Activated B cell treated with CpG ODN at 0.5 μM for 24 hours (primary cell): Measurements from ENCODE around the gene GRIK1. TPM values are rescaled to one million over a fixed set of nuclear protein-coding genes. Genes with fewer than 3 reads are reported as not detected.

Experiments
- ATAC-seq: fragments of 200-7000 bp; cut with Tn5 transposase; one replicate; pipeline ENCODE4 v1.10.0; 2021; ENCODE audit warnings: low read depth, mild to moderate bottlenecking, moderate library complexity
- CTCF ChIA-PET: fragments of 350-600 bp; sonication (Branson Sonifier 250); formaldehyde crosslinking; loops from one replicate; lab custom pipeline; 2021; ENCODE audit warnings: antibody characterized with exemption; lab: Charles Lee
- POLR2A ChIA-PET: fragments of 350-600 bp; sonication (Branson Sonifier 250); formaldehyde crosslinking; loops from one replicate; lab custom pipeline; 2021; ENCODE audit warnings: antibody characterized with exemption; lab: Charles Lee
- DNase-seq: peaks from one replicate; pipeline ENCODE4 v3.0.0; 2022
- H3K27ac Mint-ChIP-seq: one replicate; pipeline ENCODE4 v1.8.0; 2020; ENCODE audit warnings: mixed read lengths
- H3K27me3 Mint-ChIP-seq: one replicate; pipeline ENCODE4 v1.8.0; 2021; ENCODE audit warnings: mixed read lengths
- H3K36me3 Mint-ChIP-seq: one replicate; pipeline ENCODE4 v1.8.0; 2021; ENCODE audit warnings: low read depth, mixed read lengths
- H3K4me1 Mint-ChIP-seq: one replicate; pipeline ENCODE4 v1.8.0; 2021; ENCODE audit warnings: mixed read lengths
- H3K4me3 Mint-ChIP-seq: one replicate; pipeline ENCODE4 v1.8.0; 2020; ENCODE audit warnings: mild to moderate bottlenecking, mixed read lengths
- H3K9me3 Mint-ChIP-seq: one replicate; pipeline ENCODE4 v1.8.0; 2020; ENCODE audit warnings: mixed read lengths
- CTCF ChIP-seq: fragments of 200-600 bp; IDR thresholded peaks from one replicate; pipeline ENCODE4 v1.8.0; 2022; ENCODE audit warnings: antibody characterized with exemption, mild to moderate bottlenecking
- intact Hi-C: fragments of 100-400 bp; cut with micrococcal nuclease; formaldehyde crosslinking; loops from one replicate; pipeline ENCODE4 v1.15.1; 2024
- total RNA-seq: library from RNA; stranded (reverse); gene quantifications from 2 replicates; pipeline ENCODE4 v1.2.3, GENCODE V29; 2022

The GRIK1 gene
- total RNA-seq, 1 donor from 2014 or later, result not detected

- no peak for ATAC-seq
- CTCF ChIA-PET, result no interaction called here
- no peaks in the 10 kb centered on the region for H3K27me3 Mint-ChIP-seq
- no peak overlapping the region for H3K27ac Mint-ChIP-seq
- TF ChIP-seq CTCF, result no peak
- DNase-seq, result no peak
- no peak overlapping the region for H3K4me3 Mint-ChIP-seq
- intact Hi-C loops, result no loop called here
- H3K36me3 Mint-ChIP-seq, result no peaks in the 10 kb centered on the region
- peaks cover 11% of the 10 kb centered on the region for H3K9me3 Mint-ChIP-seq
- H3K4me1 Mint-ChIP-seq, result no peaks in the 10 kb centered on the region
- POLR2A ChIA-PET, result no interaction called here
These were observed 35.2 kb downstream of the GRIK1 start for GRCh38 chr21:29904359-29905282.

- Mint-ChIP-seq H3K4me3 (no peak overlapping the region), H3K27ac (no peak overlapping the region), H3K27me3 (no peaks in the 10 kb centered on the region), H3K36me3 (no peaks in the 10 kb centered on the region), H3K4me1 (no peaks in the 10 kb centered on the region), H3K9me3 (no peaks in the 10 kb centered on the region)
- ChIA-PET POLR2A (no interaction called here), CTCF (no interaction called here)
- no peak for TF ChIP-seq CTCF
- intact Hi-C loops, result no loop called here
- ATAC-seq (no peak), DNase-seq (no peak)
These were observed 42.9 kb downstream of the GRIK1 start for GRCh38 chr21:29896884-29897283.

- Mint-ChIP-seq H3K4me3 (no peak overlapping the region), H3K9me3 (no peaks in the 10 kb centered on the region)
These were observed 46.1 kb downstream of the GRIK1 start for GRCh38 chr21:29893687-29894086.

GRCh38 chr21:29892379-29892778 is 47.4 kb downstream of the GRIK1 start:
- intact Hi-C loops, result no loop called here
- POLR2A ChIA-PET, result no interaction called here
- no peak for TF ChIP-seq CTCF
- Mint-ChIP-seq H3K36me3 (no peaks in the 10 kb centered on the region), H3K9me3 (no peaks in the 10 kb centered on the region), H3K27me3 (no peaks in the 10 kb centered on the region), H3K27ac (no peak overlapping the region), H3K4me1 (no peaks in the 10 kb centered on the region), H3K4me3 (no peak overlapping the region)
- no peak for ATAC-seq
- DNase-seq, result no peak
- CTCF ChIA-PET, result interaction anchor here (0.6 kb wide), 1 partner anchor 42 kb away, joined by 4 read pairs; no protein-coding TSS in a partner anchor

More at GRCh38 chr21:29893687-29894086, 46.1 kb downstream of the GRIK1 start:
- no peak overlapping the region for H3K27ac Mint-ChIP-seq
- H3K4me1 Mint-ChIP-seq, result no peaks in the 10 kb centered on the region
- H3K36me3 Mint-ChIP-seq, result no peaks in the 10 kb centered on the region
- H3K27me3 Mint-ChIP-seq, result no peaks in the 10 kb centered on the region
- TF ChIP-seq CTCF, result no peak
- ChIA-PET POLR2A (no interaction called here), CTCF (no interaction called here)
- intact Hi-C loops, result no loop called here
- ATAC-seq (no peak), DNase-seq (no peak)

- no peaks in the 10 kb centered on the region for H3K4me1 Mint-ChIP-seq
- DNase-seq, result no peak
- no peak overlapping the region for H3K27ac Mint-ChIP-seq
- no peaks in the 10 kb centered on the region for H3K27me3 Mint-ChIP-seq
- no peak for TF ChIP-seq CTCF
- CTCF ChIA-PET, result no interaction called here
- no peaks in the 10 kb centered on the region for H3K9me3 Mint-ChIP-seq
- no peak for ATAC-seq
- POLR2A ChIA-PET, result no interaction called here
- no peaks in the 10 kb centered on the region for H3K36me3 Mint-ChIP-seq
- intact Hi-C loops, result no loop called here
- H3K4me3 Mint-ChIP-seq, result no peak overlapping the region
These were observed 51.4 kb downstream of the GRIK1 start for GRCh38 chr21:29888437-29888836.
